HG03342 (cell line): Measurements from ENCODE around the gene CELSR1.

Experiments used
- ATAC-seq: cut with Tn5 transposase; IDR thresholded peaks from one replicate; pipeline ENCODE4 v1.9.1; 2021; ENCODE audit warnings: mild to moderate bottlenecking, moderate library complexity; ENCODE audit not compliant: unreplicated experiment

CELSR1 gene

GRCh38 chr22:46366801-46367706 lies 170.4 kb downstream of the CELSR1 start:
- ATAC-seq, result no peak

- no peak for ATAC-seq
Observed at GRCh38 chr22:46366327-46366731, 171.1 kb downstream of the CELSR1 start.

- ATAC-seq, result no peak
Observed at GRCh38 chr22:46365166-46365624, 172.2 kb downstream of the CELSR1 start.

- ATAC-seq, result no peak
Observed at GRCh38 chr22:46364341-46365165, 172.9 kb downstream of the CELSR1 start.

- ATAC-seq, result no peak
Observed at GRCh38 chr22:46363611-46364321, 173.7 kb downstream of the CELSR1 start.

GRCh38 chr22:46362934-46363515 lies 174.4 kb downstream of the CELSR1 start:
- ATAC-seq, result no peak

GRCh38 chr22:46362203-46362933 lies 175.1 kb downstream of the CELSR1 start:
- ATAC-seq, result no peak

- no peak for ATAC-seq
Observed at GRCh38 chr22:46361826-46362202, 175.6 kb downstream of the CELSR1 start.

- no peak for ATAC-seq
Observed at GRCh38 chr22:46360891-46361290, 176.5 kb downstream of the CELSR1 start.

GRCh38 chr22:46360097-46360496 lies 177.3 kb downstream of the CELSR1 start:
- ATAC-seq, result no peak

- no peak for ATAC-seq
Observed at GRCh38 chr22:46359362-46359761, 178.1 kb downstream of the CELSR1 start.

- ATAC-seq, result no peak
Observed at GRCh38 chr22:46358766-46359165, 178.7 kb downstream of the CELSR1 start.

GRCh38 chr22:46357711-46358520 lies 179.5 kb downstream of the CELSR1 start:
- no peak for ATAC-seq

- no peak for ATAC-seq
Observed at GRCh38 chr22:46356496-46357480, 180.6 kb downstream of the CELSR1 start.

- no peak for ATAC-seq
Observed at GRCh38 chr22:46355996-46356471, 181.4 kb downstream of the CELSR1 start.

- ATAC-seq, result no peak
Observed at GRCh38 chr22:46355369-46355995, 181.9 kb downstream of the CELSR1 start.

- no peak for ATAC-seq
Observed at GRCh38 chr22:46354993-46355305, 182.5 kb downstream of the CELSR1 start.
